H1 (cell line): ENCODE data around the gene ZNF277.

Source experiments
- EP300 ChIP-seq, 2 experiments: IDR thresholded peaks; 1 replicate in 1 of 2; 2 replicates in 1 of 2; pipeline ENCODE4 v1.6.1; 2011 to 2012; ENCODE audit warnings: low read depth in 2 of 2, low read length in 2 of 2, mild to moderate bottlenecking in 2 of 2, borderline replicate concordance in 1 of 2, inconsistent platforms in 1 of 2, moderate library complexity in 1 of 2
- EZH2 ChIP-seq: fragments of 200-600 bp; sonication (generic); IDR thresholded peaks from 2 replicates; pipeline ENCODE4 v1.7.1; 2012; ENCODE audit warnings: low read depth, mild to moderate bottlenecking, moderate library complexity, low read length, inconsistent platforms; ENCODE audit not compliant: severe bottlenecking
- KDM4A ChIP-seq: IDR thresholded peaks from one replicate; pipeline ENCODE4 v1.7.1; 2012; ENCODE audit warnings: low read depth, mild to moderate bottlenecking, moderate library complexity, low read length, inconsistent platforms; ENCODE audit not compliant: severe bottlenecking
- NRF1 ChIP-seq: IDR thresholded peaks from 2 replicates; pipeline ENCODE4 v1.6.1; 2011; ENCODE audit warnings: mild to moderate bottlenecking, low read depth, low read length, improper control_type of control experiment
- POLR2A ChIP-seq, 2 experiments: IDR thresholded peaks; 1 replicate in 1 of 2; 2 replicates in 1 of 2; pipeline ENCODE4 v1.6.1; 2011; ENCODE audit warnings: low read depth in 2 of 2, low read length in 2 of 2, mild to moderate bottlenecking in 2 of 2; ENCODE audit errors: control extremely low read depth in 1 of 2
- SIX5 ChIP-seq: IDR thresholded peaks from 2 replicates; pipeline ENCODE4 v1.6.1; 2011; ENCODE audit warnings: mild to moderate bottlenecking, low read depth, low read length
- SP1 ChIP-seq: IDR thresholded peaks from 2 replicates; pipeline ENCODE4 v1.6.1; 2011; ENCODE audit warnings: low read depth, low read length
- TF ChIP-seq, protein P1 (sequence below): IDR thresholded peaks from 2 replicates; pipeline ENCODE4 v1.6.1; 2011; ENCODE audit warnings: low read length, improper control_type of control experiment
- TF ChIP-seq, protein P2 (sequence below): IDR thresholded peaks from 2 replicates; pipeline ENCODE4 v1.6.1; 2012; ENCODE audit warnings: inconsistent platforms
- TF ChIP-seq, protein P3 (sequence below), 3 experiments: IDR thresholded peaks; 1 replicate in 2 of 3; 2 replicates in 1 of 3; pipeline versions ENCODE4 v1.5.1 to v1.6.1; 2011; ENCODE audit warnings: low read length in 3 of 3, mild to moderate bottlenecking in 3 of 3, inconsistent platforms in 2 of 3, low read depth in 1 of 3, moderate library complexity in 1 of 3; ENCODE audit not compliant: insufficient read depth in 1 of 3; ENCODE audit errors: control extremely low read depth in 1 of 3

DNA sequence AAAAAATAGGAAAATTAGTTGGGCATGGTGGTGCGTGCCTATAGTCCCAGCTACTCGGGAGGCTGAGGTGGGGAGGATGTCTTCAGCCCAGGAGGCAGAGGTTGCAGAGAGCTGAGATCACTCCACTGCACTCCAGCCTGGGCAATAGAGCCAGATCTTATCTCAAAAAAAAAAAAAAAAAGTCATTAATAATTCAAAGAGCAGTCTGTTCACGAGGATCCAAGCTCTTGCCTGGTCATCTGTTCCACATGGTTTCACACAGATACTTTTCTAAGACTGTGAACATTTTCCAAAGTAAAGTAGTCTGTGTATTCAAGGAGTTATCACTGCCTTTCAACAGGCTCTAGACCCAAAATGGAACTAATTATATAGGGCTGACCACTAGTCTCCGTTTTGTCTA, 86.9 kb downstream of the ZNF277 start:
- TF ChIP-seq SP1 (no peak), NRF1 (no peak), KDM4A (no peak), EZH2 (no peak), SIX5 (no peak), EP300 (IDR thresholded peaks at IDR 0.05; ENCODE audit: borderline replicate concordance in 1 of 2, low read depth in 2 of 2, low read length in 2 of 2) (no peak), POLR2A (IDR thresholded peaks at IDR 0.05; ENCODE audit: control extremely low read depth in 1 of 2, low read depth in 2 of 2, low read length in 2 of 2) (no peak)
- TF ChIP-seq, protein P1, sequence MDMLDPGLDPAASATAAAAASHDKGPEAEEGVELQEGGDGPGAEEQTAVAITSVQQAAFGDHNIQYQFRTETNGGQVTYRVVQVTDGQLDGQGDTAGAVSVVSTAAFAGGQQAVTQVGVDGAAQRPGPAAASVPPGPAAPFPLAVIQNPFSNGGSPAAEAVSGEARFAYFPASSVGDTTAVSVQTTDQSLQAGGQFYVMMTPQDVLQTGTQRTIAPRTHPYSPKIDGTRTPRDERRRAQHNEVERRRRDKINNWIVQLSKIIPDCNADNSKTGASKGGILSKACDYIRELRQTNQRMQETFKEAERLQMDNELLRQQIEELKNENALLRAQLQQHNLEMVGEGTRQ, result no peak
- TF ChIP-seq, protein P2, sequence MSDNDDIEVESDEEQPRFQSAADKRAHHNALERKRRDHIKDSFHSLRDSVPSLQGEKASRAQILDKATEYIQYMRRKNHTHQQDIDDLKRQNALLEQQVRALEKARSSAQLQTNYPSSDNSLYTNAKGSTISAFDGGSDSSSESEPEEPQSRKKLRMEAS, result no peak
- TF ChIP-seq, protein P3, sequence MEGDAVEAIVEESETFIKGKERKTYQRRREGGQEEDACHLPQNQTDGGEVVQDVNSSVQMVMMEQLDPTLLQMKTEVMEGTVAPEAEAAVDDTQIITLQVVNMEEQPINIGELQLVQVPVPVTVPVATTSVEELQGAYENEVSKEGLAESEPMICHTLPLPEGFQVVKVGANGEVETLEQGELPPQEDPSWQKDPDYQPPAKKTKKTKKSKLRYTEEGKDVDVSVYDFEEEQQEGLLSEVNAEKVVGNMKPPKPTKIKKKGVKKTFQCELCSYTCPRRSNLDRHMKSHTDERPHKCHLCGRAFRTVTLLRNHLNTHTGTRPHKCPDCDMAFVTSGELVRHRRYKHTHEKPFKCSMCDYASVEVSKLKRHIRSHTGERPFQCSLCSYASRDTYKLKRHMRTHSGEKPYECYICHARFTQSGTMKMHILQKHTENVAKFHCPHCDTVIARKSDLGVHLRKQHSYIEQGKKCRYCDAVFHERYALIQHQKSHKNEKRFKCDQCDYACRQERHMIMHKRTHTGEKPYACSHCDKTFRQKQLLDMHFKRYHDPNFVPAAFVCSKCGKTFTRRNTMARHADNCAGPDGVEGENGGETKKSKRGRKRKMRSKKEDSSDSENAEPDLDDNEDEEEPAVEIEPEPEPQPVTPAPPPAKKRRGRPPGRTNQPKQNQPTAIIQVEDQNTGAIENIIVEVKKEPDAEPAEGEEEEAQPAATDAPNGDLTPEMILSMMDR (IDR thresholded peaks at IDR 0.05; ENCODE audit: control extremely low read depth in 1 of 3, insufficient read depth in 1 of 3, low read depth in 1 of 3, low read length in 3 of 3), result no peak
